Measurements from ENCODE around the gene FMN1. TPM values are rescaled to one million over a fixed set of nuclear protein-coding genes. Genes with fewer than 3 reads are reported as not detected.

FMN1 gene
- total and polyA plus RNA-seq, 2 of the 8 experiments (the other 6 are each of a cell fraction or from before 2014, with no cell fraction given), result 0.27 to 3.7 TPM

- TF ChIP-seq SIX5 (IDR thresholded peaks at IDR 0.05; ENCODE audit: low read depth, low read length) (no peak), EGR1 (IDR thresholded peaks at IDR 0.05; ENCODE audit: borderline replicate concordance, low read depth, low read length) (no peak)
Observed at GRCh38 chr15:33019354-33019981, 175.0 kb downstream of the FMN1 start (continued).
